ENCODE measurements around the gene ZNF436.

GRCh38 chr1:23370330-23370708 is 683 bp upstream of the ZNF436 start:
- no peak for TF ChIP-seq CTCF (IDR thresholded peaks at IDR 0.05)
- TF ChIP-seq FOSL2 (IDR thresholded peaks at IDR 0.05; ENCODE audit: borderline replicate concordance, low read depth), result no peak
- no peak for TF ChIP-seq SMC3 (IDR thresholded peaks at IDR 0.05; ENCODE audit: low read depth, low read length)
- no peak for TF ChIP-seq REST (IDR thresholded peaks at IDR 0.05; ENCODE audit: low read depth, low read length)
- TF ChIP-seq FOXJ3 (CRISPR knock-in tag; IDR thresholded peaks at IDR 0.05), result no peak
- no peak for TF ChIP-seq MAX (IDR thresholded peaks at IDR 0.05; ENCODE audit: low read depth)
- no peak for TF ChIP-seq FOXM1 (IDR thresholded peaks at IDR 0.05; ENCODE audit: low read depth)
- TF ChIP-seq TAF1 (IDR thresholded peaks at IDR 0.05; ENCODE audit: borderline replicate concordance, low read depth, low read length), result no peak
- no peak for TF ChIP-seq TCF12 (IDR thresholded peaks at IDR 0.05)
- TF ChIP-seq RAD21 (IDR thresholded peaks at IDR 0.05; ENCODE audit: low read length), result no peak

Data from SK-N-SH (cell line).